CD14-positive monocyte (primary cell): ENCODE measurements around the gene KIF17. TPM values are rescaled to one million over a fixed set of nuclear protein-coding genes. Genes with fewer than 3 reads are reported as not detected.

Experiments used
- DNase-seq, 3 donors: peaks; one replicate each; pipeline ENCODE4 v3.0.0-alpha.2; 2011 to 2022
- H2AFZ ChIP-seq: 2 replicates; pipeline ENCODE4 v1.6.0; 2012; ENCODE audit warnings: mild to moderate bottlenecking, low read depth, low read length, inconsistent platforms; ENCODE audit not compliant: insufficient read depth, poor library complexity, severe bottlenecking
- H3K27ac ChIP-seq, 2 donors: 1 replicate in 1 of 2; 2 replicates in 1 of 2; pipeline ENCODE4 v1.5.1; 2012 to 2013; ENCODE audit warnings: low read length in 2 of 2, control low read depth in 1 of 2, inconsistent platforms in 1 of 2, low read depth in 1 of 2, mild to moderate bottlenecking in 1 of 2
- H3K27me3 ChIP-seq, 2 donors: one replicate each; pipeline versions ENCODE4 v1.6.0 to v1.6.1; 2011 to 2013; ENCODE audit warnings: low read length in 2 of 2; ENCODE audit not compliant: control insufficient read depth in 2 of 2, insufficient read depth in 2 of 2
- H3K36me3 ChIP-seq, 2 donors: replicated peaks in 1 of 2; 1 replicate in 1 of 2; 2 replicates in 1 of 2; pipeline versions ENCODE4 v1.5.1 to v1.6.1; 2012 to 2013; ENCODE audit warnings: low read length in 2 of 2, control low read depth in 1 of 2, inconsistent platforms in 1 of 2, mild to moderate bottlenecking in 1 of 2; ENCODE audit not compliant: insufficient read depth in 2 of 2, control insufficient read depth in 1 of 2
- H3K4me1 ChIP-seq, 2 donors: 1 replicate in 1 of 2; 2 replicates in 1 of 2; pipeline versions ENCODE4 v1.5.1 to v1.6.1; 2012 to 2013; ENCODE audit warnings: low read length in 2 of 2, control low read depth in 1 of 2, inconsistent platforms in 1 of 2, mild to moderate bottlenecking in 1 of 2, moderate library complexity in 1 of 2; ENCODE audit not compliant: insufficient read depth in 2 of 2, control insufficient read depth in 1 of 2
- H3K4me2 ChIP-seq: replicated peaks from 2 replicates; pipeline ENCODE3; 2012; ENCODE audit warnings: low read length, moderate library complexity, mild to moderate bottlenecking; ENCODE audit not compliant: poor library complexity, severe bottlenecking; ENCODE audit errors: extremely low read depth
- H3K4me3 ChIP-seq, 3 experiments: fragments of 200-600 bp in 1 of 3; sonication (generic) in 1 of 3; replicated peaks in 1 of 3; 1 replicate in 2 of 3; 2 replicates in 1 of 3; pipeline ENCODE4 v1.5.1; 2011 to 2013; ENCODE audit warnings: low read length in 3 of 3, mild to moderate bottlenecking in 3 of 3, control low read depth in 2 of 3, low read depth in 2 of 3, inconsistent platforms in 1 of 3, moderate library complexity in 1 of 3
- H3K79me2 ChIP-seq: 2 replicates; pipeline ENCODE4 v1.6.0; 2012; ENCODE audit warnings: mild to moderate bottlenecking, control low read depth, inconsistent platforms, low read length, moderate library complexity; ENCODE audit not compliant: insufficient read depth
- H3K9ac ChIP-seq: 2 replicates; pipeline ENCODE4 v1.6.0; 2017; ENCODE audit warnings: low read length, mild to moderate bottlenecking; ENCODE audit not compliant: insufficient read depth, poor library complexity, severe bottlenecking
- H3K9me3 ChIP-seq, 2 donors: replicated peaks in 1 of 2; 1 replicate in 1 of 2; 2 replicates in 1 of 2; pipeline versions ENCODE4 v1.5.1 to v1.6.1; 2012 to 2013; ENCODE audit warnings: low read length in 2 of 2, control low read depth in 1 of 2; ENCODE audit not compliant: control insufficient read depth in 1 of 2, insufficient read depth in 1 of 2
- H4K20me1 ChIP-seq: 2 replicates; pipeline ENCODE4 v1.6.0; 2012; ENCODE audit warnings: mild to moderate bottlenecking, low read length, control low read depth, moderate library complexity; ENCODE audit not compliant: insufficient read depth
- H3K27ac Mint-ChIP-seq, 7 donors: one replicate each; pipeline ENCODE4 v1.8.0; 2020; ENCODE audit warnings: mild to moderate bottlenecking in 7 of 7, mixed read lengths in 7 of 7, moderate library complexity in 6 of 7, inconsistent platforms in 2 of 7
- H3K27me3 Mint-ChIP-seq, 3 donors: one replicate each; pipeline ENCODE4 v1.8.0; 2021 to 2022; ENCODE audit warnings: low read depth in 3 of 3, mild to moderate bottlenecking in 3 of 3, mixed read lengths in 3 of 3, moderate library complexity in 3 of 3, inconsistent platforms in 1 of 3
- H3K36me3 Mint-ChIP-seq, 2 donors: one replicate each; pipeline ENCODE4 v1.8.0; 2020; ENCODE audit warnings: mixed read lengths in 2 of 2, inconsistent platforms in 1 of 2, mild to moderate bottlenecking in 1 of 2
- H3K4me1 Mint-ChIP-seq: one replicate; pipeline ENCODE4 v1.8.0; 2020; ENCODE audit warnings: mild to moderate bottlenecking, mixed read lengths
- H3K4me3 Mint-ChIP-seq, 2 donors: one replicate each; pipeline ENCODE4 v1.8.0; 2020; ENCODE audit warnings: mild to moderate bottlenecking in 2 of 2, mixed read lengths in 2 of 2, moderate library complexity in 1 of 2
- H3K9me3 Mint-ChIP-seq, 7 donors: one replicate each; pipeline ENCODE4 v1.8.0; 2020 to 2022; ENCODE audit warnings: mixed read lengths in 7 of 7, mild to moderate bottlenecking in 6 of 7, moderate library complexity in 6 of 7, inconsistent platforms in 2 of 7
- WGBS: methylation state at CpG from one replicate; pipeline ENCODE4 v1.1.5; 2013; ENCODE audit warnings: missing lambda C conversion rate; ENCODE audit not compliant: insufficient coverage; 5-methylcytosine and 5-hydroxymethylcytosine counted together
- intact Hi-C, 2 donors: fragments of 100-400 bp; cut with micrococcal nuclease; formaldehyde crosslinking; loops; one replicate each; pipeline versions ENCODE4 v1.15.0 to v1.15.1; 2023
- polyA plus RNA-seq, 3 donors: library from polyadenylated mRNA; depleted of rRNA in 1 of 3; unstranded in 2 of 3; stranded (reverse) in 1 of 3; fragments of 300-500 nt in 2 of 3; fragments of >200 nt in 1 of 3; fragmentation: Illumina TruSeq in 2 of 3; gene quantifications; 1 replicate in 2 of 3; 2 replicates in 1 of 3; pipeline ENCODE4 v1.2.3, GENCODE V29; 2012 to 2021
- TF ChIP-seq, protein P1 (sequence below): fragments of 200-600 bp; IDR thresholded peaks from one replicate; pipeline ENCODE4 v1.8.0; 2022; ENCODE audit warnings: antibody characterized with exemption, mild to moderate bottlenecking

The KIF17 gene
- polyA plus RNA-seq, 3 donors = 0.16 TPM; not detected in 2

GRCh38 chr1:20685741-20686140, 32.1 kb downstream of the KIF17 start:
- H2AFZ ChIP-seq = peak overlapping the region; percentile 44

GRCh38 chr1:20685099-20685662, 32.6 kb downstream of the KIF17 start:
- no peaks in the 10 kb centered on the region for H3K9me3 Mint-ChIP-seq
- Histone ChIP-seq H3K36me3 (no peaks in the 10 kb centered on the region), H3K9me3 (no peaks in the 10 kb centered on the region), H3K4me1 (peaks cover 31 to 39% of the 10 kb centered on the region in 2 donors), H2AFZ (peak overlapping the region; percentile 44), H3K27ac (no peak overlapping the region), H3K4me2 (no peak overlapping the region), H3K79me2 (no peaks in the 10 kb centered on the region), H3K27me3 (no peaks in the 10 kb centered on the region), H3K4me3 (no peak overlapping the region), H4K20me1 (no peaks in the 10 kb centered on the region), H3K9ac (no peak overlapping the region)
- H3K4me3 Mint-ChIP-seq = peak overlapping the region; percentile 6 to 51
- H3K27ac Mint-ChIP-seq = peak overlapping the region in 3 of 7 donors; percentile 1 to 68 (median 2)
- DNase-seq = no peak
- intact Hi-C loops = no loop called here
- 64% methylated on average over 16 of the region's 21 CpGs for WGBS
- H3K36me3 Mint-ChIP-seq = peaks cover 0 to 3% of the 10 kb centered on the region in 2 donors
- H3K4me1 Mint-ChIP-seq = peaks cover 39% of the 10 kb centered on the region
- peaks cover 0 to 1% (median 1%) of the 10 kb centered on the region in 3 donors for H3K27me3 Mint-ChIP-seq
- TF ChIP-seq, protein P1, sequence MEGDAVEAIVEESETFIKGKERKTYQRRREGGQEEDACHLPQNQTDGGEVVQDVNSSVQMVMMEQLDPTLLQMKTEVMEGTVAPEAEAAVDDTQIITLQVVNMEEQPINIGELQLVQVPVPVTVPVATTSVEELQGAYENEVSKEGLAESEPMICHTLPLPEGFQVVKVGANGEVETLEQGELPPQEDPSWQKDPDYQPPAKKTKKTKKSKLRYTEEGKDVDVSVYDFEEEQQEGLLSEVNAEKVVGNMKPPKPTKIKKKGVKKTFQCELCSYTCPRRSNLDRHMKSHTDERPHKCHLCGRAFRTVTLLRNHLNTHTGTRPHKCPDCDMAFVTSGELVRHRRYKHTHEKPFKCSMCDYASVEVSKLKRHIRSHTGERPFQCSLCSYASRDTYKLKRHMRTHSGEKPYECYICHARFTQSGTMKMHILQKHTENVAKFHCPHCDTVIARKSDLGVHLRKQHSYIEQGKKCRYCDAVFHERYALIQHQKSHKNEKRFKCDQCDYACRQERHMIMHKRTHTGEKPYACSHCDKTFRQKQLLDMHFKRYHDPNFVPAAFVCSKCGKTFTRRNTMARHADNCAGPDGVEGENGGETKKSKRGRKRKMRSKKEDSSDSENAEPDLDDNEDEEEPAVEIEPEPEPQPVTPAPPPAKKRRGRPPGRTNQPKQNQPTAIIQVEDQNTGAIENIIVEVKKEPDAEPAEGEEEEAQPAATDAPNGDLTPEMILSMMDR = no peak

More at GRCh38 chr1:20685741-20686140, 32.1 kb downstream of the KIF17 start:
- peaks cover 0 to 1% (median 1%) of the 10 kb centered on the region in 3 donors for H3K27me3 Mint-ChIP-seq
- Histone ChIP-seq H3K36me3 (no peaks in the 10 kb centered on the region), H3K4me3 (no peak overlapping the region), H3K9ac (no peak overlapping the region), H3K27me3 (no peaks in the 10 kb centered on the region), H3K79me2 (no peaks in the 10 kb centered on the region), H3K4me2 (no peak overlapping the region), H4K20me1 (no peaks in the 10 kb centered on the region), H3K4me1 (peaks cover 31 to 39% of the 10 kb centered on the region in 2 donors), H3K27ac (no peak overlapping the region), H3K9me3 (no peaks in the 10 kb centered on the region)
- peaks cover 38% of the 10 kb centered on the region for H3K4me1 Mint-ChIP-seq
- no peak for DNase-seq
- H3K27ac Mint-ChIP-seq = peak overlapping the region in 1 of 7 donors; percentile 2
- 83% methylated on average over 1 of the region's 12 CpGs for WGBS
- H3K36me3 Mint-ChIP-seq = peaks cover 0 to 3% of the 10 kb centered on the region in 2 donors
- TF ChIP-seq, protein P1 = no peak
- H3K4me3 Mint-ChIP-seq = no peak overlapping the region
- no peaks in the 10 kb centered on the region for H3K9me3 Mint-ChIP-seq
- intact Hi-C loops = no loop called here
